ENCODE data around the gene FAM76A. TPM values are rescaled to one million over a fixed set of nuclear protein-coding genes. Genes with fewer than 3 reads are reported as not detected.
"Not testable (repeated sequence)": the region's sequence is repeated elsewhere in the genome, so short reads cannot be mapped to it uniquely, and the experiment has no call there.

Gene FAM76A
- polyA plus RNA-seq, 3 donors, result 3.3 to 5.4 (median 4.3) TPM

DNA sequence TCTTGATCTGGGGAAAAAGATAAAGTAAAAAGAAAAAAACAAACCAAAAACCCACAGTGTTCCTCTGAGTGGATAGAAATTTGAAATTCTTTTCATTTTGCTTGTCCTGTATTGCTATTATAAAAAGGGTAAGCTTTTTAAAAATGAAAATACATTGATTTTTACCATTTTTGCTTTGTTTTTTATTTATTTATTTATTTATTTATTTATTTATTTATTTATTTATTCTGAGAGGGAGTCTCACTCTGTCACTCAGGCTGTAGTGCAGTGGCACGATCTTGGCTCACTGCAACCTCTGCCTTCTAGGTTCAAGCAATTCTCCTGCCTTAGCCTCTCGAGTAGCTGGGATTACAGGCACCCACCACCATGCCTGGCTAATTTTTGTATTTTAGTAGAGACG is 82.4 kb downstream of the FAM76A start:
- 96 to 100% (median 96%) methylated on average over 3 of the region's 3 CpGs for WGBS, 3 donors
- not testable (repeated sequence) for H3K27ac ChIP-seq (ENCODE audit: low read depth, low read length)

DNA sequence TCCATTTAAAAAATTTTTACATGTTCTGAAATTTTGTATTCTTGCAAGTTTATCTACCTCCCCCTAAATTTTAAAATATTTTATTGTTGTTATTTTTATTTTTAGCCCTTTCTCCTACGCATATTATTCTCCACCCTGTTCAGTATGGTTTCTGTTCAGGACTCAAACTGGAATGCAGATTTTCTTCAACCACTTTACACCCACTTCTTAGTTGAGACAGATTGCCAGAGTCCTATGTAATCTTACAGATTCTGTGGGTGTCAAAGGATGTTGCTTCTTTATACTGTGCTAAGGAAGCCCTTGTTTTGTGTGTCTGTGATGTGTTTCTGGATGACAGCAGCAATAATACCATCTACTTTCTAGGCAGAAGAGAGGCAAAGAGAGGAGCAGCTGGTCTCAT is 84.1 kb downstream of the FAM76A start:
- WGBS, 3 donors, result 91 to 93% (median 92%) methylated on average over 1 of the region's 1 CpG
- H3K27ac ChIP-seq (ENCODE audit: low read depth, low read length), result no peak overlapping the region

- WGBS, 3 donors, result 93 to 97% (median 95%) methylated on average over 6 of the region's 6 CpGs
- no peak overlapping the region for H3K27ac ChIP-seq (ENCODE audit: low read depth, low read length)
Observed at GRCh38 chr1:27811741-27812500, 86.2 kb downstream of the FAM76A start.

Other genes with a start within 250 kb of the FAM76A start
- gene WASF2, start 235.8 kb upstream of the FAM76A start, polyA plus RNA-seq, result 10 to 100 TPM; 29.9 to 51.7 (median 41.3) TPM
- 10 to 100 TPM in 1 of 3 donors, 1 to 10 TPM in 2; 8.6 to 12.6 (median 9.0) TPM for gene AHDC1, start 121.8 kb upstream of the FAM76A start, polyA plus RNA-seq
- gene FGR, start 90.8 kb upstream of the FAM76A start, polyA plus RNA-seq, result 10 to 100 TPM in 2 of 3 donors, 1 to 10 TPM in 1; 4.2 to 39.8 (median 33.9) TPM
- gene IFI6, start 53.8 kb upstream of the FAM76A start, polyA plus RNA-seq, result 100 to 1,000 TPM in 1 of 3 donors, 10 to 100 TPM in 2; 46.7 to 115 (median 52.2) TPM
- gene STX12, start 47.3 kb downstream of the FAM76A start, polyA plus RNA-seq, result 10 to 100 TPM; 14.5 to 52.0 (median 47.5) TPM
- gene PPP1R8, start 104.8 kb downstream of the FAM76A start, polyA plus RNA-seq, result 10 to 100 TPM; 12.3 to 27.6 (median 26.9) TPM
- gene THEMIS2, start 146.6 kb downstream of the FAM76A start, polyA plus RNA-seq, result 10 to 100 TPM in 2 of 3 donors, 1 to 10 TPM in 1; 4.8 to 38.9 (median 26.1) TPM
- 10 to 100 TPM; 17.3 to 39.1 (median 22.7) TPM for gene RPA2, start 188.6 kb downstream of the FAM76A start, polyA plus RNA-seq
- 10 to 100 TPM in 1 of 3 donors, 1 to 10 TPM in 2; 1.0 to 20.3 (median 1.1) TPM for gene SMPDL3B, start 209.0 kb downstream of the FAM76A start, polyA plus RNA-seq
- 10 to 100 TPM in 1 of 3 donors, 1 to 10 TPM in 2; 4.2 to 10.7 (median 5.1) TPM for gene XKR8, start 234.0 kb downstream of the FAM76A start, polyA plus RNA-seq

Data from adipose tissue (tissue), 3 donors.